HG03045 (cell line): Measurements from ENCODE around the gene PYGL.
"Not testable (repeated sequence)": the region's sequence is repeated elsewhere in the genome, so short reads cannot be mapped to it uniquely, and the experiment has no call there.

Experiments
- ATAC-seq: cut with Tn5 transposase; IDR thresholded peaks from one replicate; pipeline ENCODE4 v1.9.1; 2021; ENCODE audit warnings: mild to moderate bottlenecking, moderate library complexity; ENCODE audit not compliant: unreplicated experiment

PYGL gene

GRCh38 chr14:50929506-50929905 is 14.8 kb downstream of the PYGL start:
- no peak for ATAC-seq

GRCh38 chr14:50928002-50928635 is 16.2 kb downstream of the PYGL start:
- ATAC-seq, result no peak

- ATAC-seq, result no peak
Measured at GRCh38 chr14:50926851-50927386, 17.4 kb downstream of the PYGL start.

GRCh38 chr14:50924843-50925242 is 19.4 kb downstream of the PYGL start:
- no peak for ATAC-seq

GRCh38 chr14:50924236-50924635 is 20.0 kb downstream of the PYGL start:
- no peak for ATAC-seq

- ATAC-seq, result no peak
Measured at GRCh38 chr14:50922803-50923202, 21.5 kb downstream of the PYGL start.

GRCh38 chr14:50920482-50921230 is 23.6 kb downstream of the PYGL start:
- ATAC-seq, result no peak

- ATAC-seq, result not testable (repeated sequence)
Measured at GRCh38 chr14:50919524-50919923, 24.8 kb downstream of the PYGL start.

GRCh38 chr14:50917449-50917848 is 26.8 kb downstream of the PYGL start:
- no peak for ATAC-seq

- ATAC-seq, result no peak
Measured at GRCh38 chr14:50910495-50911420, 33.5 kb downstream of the PYGL start.

- ATAC-seq, result no peak
Measured at GRCh38 chr14:50906326-50907065, 37.8 kb downstream of the PYGL start.

GRCh38 chr14:50904719-50905118 is 39.6 kb downstream of the PYGL start:
- no peak for ATAC-seq

- ATAC-seq, result no peak
Measured at GRCh38 chr14:50901361-50901760, 42.9 kb downstream of the PYGL start.

GRCh38 chr14:50897658-50898175 is 46.6 kb downstream of the PYGL start:
- ATAC-seq, result no peak

- ATAC-seq, result not testable (repeated sequence)
Measured at GRCh38 chr14:50897005-50897404, 47.3 kb downstream of the PYGL start.

GRCh38 chr14:50896421-50896820 is 47.9 kb downstream of the PYGL start:
- not testable (repeated sequence) for ATAC-seq

- ATAC-seq, result no peak
Measured at GRCh38 chr14:50892255-50892654, 52.0 kb downstream of the PYGL start.

GRCh38 chr14:50887476-50887875 is 56.8 kb downstream of the PYGL start:
- no peak for ATAC-seq

- no peak for ATAC-seq
Measured at GRCh38 chr14:50883827-50884197, 60.5 kb downstream of the PYGL start.
